ENCODE data around the gene TNK2.

Gene TNK2

DNA sequence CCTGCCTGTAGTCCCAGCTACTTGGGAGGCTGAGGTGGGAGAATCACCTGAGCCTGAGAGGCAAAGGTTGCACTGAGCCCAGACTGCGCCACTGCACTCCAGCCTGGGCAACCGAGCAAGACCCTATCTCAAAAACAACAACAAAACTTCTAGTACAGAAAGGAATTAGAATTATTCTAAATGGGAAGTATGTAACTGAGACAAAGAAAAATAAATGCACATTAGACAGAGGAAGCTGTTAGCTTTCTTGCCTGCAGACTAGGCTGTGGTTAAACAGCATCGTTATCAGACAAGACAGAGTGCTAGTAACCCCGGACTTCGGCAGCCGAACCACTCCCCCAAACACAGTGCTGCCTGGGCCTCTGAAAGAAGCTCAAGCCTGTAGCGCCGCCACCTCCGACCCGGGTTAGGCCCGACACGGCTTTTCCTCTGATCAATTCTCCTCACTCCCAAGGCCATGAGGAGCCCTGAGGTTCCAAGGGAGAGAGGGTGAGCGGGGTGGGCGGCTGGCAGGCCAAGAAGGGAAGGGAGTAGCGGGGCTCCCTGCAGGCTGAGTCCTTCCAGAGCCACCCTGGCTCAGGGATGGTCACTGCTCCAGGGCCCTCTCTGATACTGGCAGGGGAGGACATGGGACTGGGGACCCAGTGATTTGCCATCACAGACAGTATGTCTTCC lies 51.8 kb downstream of the TNK2 start:
- no peak overlapping the region for H3K4me3 ChIP-seq (ENCODE audit: low read depth, low read length)
- no peak for DNase-seq (ENCODE audit: low read depth)

DNA sequence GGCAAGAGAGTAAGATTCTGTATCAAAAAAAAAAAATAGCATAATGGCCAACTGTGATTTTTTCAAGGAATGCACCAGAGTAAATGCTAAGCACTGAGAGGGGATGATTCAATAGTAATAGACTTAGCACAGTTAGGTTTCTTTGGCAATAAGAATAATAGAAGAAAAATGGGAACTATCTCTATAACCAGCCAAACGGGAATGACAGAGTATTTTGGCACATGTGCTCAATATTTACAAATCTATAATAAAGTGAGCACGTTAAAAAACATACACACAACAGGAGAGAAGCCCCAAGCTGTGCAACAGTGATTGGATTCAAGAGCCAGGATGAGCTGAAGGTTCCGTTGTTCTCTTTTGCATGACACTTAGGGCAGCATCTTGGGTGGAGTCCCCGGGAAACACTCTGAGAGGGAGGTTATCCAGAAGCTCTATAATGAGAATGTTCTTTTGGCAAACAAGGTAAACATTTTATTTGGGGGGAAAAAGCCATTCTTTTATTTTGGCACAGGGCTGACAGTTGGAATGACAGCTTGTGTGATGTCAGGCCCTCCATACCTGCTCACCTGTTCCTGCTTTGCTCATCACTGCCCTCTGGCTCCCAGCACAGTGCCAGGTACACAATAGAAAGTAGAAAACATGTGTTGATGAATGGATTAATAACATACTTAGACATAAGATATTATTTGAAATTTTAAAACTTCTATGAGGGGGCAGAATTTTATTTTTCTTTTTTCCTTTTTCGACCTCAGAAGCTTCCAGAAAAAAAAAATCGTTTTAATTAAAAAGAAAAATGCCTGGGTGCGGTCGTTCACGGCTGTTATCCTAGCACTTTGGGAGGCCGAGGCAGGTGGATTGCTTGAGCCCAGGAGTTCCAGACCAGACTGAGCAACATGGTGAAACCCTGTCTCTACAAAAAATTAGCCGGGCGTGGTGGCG lies 52.6 kb downstream of the TNK2 start:
- no peak for DNase-seq (ENCODE audit: low read depth)
- no peak overlapping the region for H3K4me3 ChIP-seq (ENCODE audit: low read depth, low read length)

DNA sequence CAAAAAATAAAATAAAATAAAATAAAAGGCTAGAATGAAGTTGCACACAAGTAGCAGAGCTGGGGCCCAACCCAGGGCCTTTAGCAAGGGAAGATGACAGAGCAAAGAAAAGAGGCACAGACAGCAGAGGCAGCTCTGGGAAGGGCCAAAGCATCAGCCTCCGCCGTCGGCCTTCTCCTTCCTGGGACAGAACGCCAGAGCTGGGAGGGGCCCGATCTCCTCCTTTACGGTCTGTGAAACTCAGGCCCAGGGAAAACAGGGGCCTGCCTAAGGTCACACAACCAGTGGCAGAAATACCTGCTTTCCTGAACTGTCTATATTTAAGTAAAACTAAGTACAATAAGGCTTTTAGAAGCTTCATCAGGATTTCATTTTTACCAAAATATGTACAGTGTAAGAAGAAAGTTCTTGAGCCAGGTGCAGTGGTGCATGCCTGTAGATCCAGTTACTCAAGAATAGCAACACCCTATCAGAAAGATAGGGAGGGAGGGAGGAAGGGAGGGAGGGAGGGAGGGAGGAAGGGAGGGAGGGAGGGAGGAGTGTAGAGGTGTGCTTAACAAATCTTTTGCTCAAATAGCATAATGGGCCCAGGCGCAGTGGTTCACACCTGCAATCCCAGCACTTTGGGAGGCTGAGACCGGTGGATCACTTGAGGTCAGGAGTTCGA lies 53.6 kb downstream of the TNK2 start:
- no peak for DNase-seq (ENCODE audit: low read depth)

DNA sequence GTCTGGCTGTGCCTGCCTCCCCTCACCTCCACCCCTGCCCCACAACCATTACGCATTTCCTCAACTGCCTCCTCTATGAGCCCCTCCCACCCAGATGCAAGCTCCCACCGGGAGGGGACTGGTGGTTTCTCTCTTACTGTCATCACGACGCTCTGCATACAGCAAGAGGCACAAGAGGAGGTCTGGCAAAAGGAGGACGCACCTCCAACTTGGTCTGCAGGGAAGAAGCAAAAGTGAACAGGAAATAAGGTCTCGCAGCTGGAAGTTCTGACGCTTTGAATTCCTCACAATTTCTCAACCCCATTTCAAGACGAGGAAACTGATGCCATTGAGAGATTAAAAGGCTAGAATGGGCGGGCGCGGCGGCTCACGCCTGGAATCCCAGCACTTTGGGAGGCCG lies 54.4 kb downstream of the TNK2 start:
- no peak overlapping the region for H3K4me3 ChIP-seq (ENCODE audit: low read depth, low read length)
- no peak for DNase-seq (ENCODE audit: low read depth)

More for the DNA sequence above, 53.6 kb downstream of the TNK2 start:
- no peak overlapping the region for H3K4me3 ChIP-seq (ENCODE audit: low read depth, low read length)

DNA sequence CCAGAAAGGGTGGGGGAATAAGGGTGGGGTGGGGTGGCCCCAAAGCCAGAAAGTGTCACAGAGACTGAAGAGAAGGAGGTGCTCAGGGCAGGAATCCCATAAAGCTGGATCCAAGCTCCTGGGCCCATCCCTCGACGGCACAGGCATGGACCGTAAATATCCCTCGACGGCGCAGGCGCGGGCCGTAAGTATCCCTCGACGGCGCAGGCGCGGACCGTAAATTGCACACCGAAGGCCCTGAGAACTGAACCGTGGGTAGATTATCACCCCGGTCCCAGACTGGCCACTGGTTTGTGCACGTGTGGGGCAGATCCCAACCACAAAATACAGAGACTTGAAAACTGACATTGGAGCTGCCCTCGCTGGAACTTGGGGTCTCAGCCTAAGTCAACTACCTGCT lies 55.3 kb downstream of the TNK2 start:
- no peak overlapping the region for H3K4me3 ChIP-seq (ENCODE audit: low read depth, low read length)
- no peak for DNase-seq (ENCODE audit: low read depth)

DNA sequence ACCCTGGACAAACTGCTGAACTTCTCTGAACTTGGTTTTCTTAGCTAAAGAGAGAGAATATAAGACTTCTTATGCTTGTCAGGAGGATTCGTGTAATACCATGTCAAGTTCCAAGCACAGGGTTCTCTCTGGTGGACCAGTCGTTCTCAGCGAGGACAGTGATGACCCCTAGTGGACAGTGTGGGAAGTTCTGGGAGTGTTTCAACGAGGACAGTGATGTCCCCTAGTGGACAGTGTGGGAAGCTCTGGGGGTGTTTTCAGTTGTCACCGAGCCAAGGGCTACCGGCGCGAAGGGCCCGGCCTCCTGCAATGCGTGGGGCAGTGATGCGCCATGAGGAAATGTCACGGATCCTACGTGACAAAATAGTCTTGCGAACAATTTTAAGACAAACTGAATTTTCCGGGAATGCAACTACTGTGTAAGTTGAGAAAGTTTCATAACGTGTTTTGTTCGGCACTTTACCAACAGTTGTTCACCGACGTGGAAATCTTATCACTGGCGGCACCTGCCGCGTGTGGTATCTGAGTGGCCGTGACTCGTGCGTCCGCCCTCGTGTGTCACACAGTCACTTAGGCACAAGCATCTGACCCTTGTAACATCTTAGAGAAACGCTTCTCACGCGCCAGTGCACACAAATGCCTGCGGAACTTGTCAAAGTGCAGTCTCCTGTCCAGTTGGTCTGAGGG lies 57.4 kb downstream of the TNK2 start:
- peak; percentile 56 for DNase-seq (ENCODE audit: low read depth)
- no peak overlapping the region for H3K4me3 ChIP-seq (ENCODE audit: low read depth, low read length)

DNA sequence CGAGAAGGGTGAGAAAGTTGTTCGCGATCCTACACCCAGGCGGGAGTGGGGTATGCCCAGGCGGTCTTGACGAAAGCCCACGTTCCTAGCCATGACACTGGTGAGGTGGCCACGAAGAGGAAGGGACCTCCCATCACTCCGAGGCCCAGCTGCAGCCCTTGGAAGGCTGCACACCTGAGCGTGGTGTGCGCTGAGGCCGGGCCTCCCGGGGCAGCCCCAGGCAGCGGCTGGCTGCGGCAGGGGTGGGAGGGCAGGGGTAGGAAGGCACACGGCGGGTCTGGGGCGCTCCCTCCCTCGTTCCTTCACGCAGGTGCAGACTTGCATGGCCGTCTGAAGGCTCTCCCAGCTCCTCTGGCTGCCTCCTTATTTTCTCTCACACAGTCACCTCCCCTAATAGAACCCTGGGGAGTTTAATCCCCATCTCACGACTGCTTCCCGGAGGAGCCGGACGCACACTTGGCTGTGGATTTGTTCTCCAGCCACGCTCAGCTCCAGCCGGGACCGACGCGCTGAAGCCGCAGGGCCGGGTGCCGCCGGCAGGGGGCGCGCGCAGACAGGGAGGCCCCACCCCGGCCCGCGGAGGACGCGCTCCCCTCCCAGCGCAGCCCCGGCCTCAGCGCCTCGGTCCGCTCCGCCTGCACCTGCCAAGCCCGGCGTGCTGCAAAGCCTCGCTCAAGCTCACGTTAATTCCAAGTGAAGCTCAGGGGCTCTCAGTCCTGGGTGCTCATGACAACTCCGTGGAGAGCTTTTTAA lies 58.9 kb downstream of the TNK2 start:
- no peak for DNase-seq (ENCODE audit: low read depth)

DNA sequence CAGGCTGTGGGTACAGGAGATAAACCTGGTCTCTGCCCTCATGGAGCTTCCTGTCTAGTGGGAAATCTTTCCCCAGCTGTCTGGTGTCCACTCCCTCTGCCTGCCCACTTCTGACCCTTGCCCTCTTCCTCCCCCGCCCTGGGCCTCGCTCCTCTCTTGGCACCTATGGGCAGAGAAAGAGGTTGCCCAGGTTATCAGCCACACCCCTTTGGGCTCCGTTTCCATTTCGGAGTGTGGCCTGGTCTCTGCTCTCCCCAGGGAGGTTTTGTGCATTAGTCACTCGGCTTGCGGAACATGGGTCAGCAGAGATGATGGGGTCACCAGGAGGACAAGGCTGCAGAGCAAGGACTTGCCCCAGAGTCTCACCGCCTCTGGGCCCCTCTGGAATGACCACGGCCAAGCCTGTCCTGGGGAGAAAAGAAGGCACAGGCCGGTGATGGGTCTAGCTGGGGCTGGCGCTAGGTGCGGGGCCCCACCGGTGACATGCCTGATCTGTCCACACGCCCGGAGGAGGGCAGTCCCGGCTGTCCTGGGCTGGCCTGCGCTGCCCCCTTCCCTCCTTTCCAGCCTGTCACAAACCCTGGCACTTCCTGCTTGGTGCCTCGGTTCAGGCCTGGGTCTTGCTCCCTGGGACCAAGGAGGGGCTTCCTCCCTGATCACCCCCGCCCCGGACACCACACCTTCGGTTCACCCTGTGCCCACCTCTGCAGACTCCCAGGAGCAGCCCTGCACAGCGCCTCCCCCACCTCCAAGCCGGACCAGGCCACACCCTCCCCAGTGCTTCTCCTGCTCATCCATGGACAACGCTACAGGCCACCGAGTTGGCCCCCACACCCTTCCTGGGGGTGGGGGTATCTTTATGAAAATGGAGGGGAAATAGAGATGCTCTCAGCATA lies 61.0 kb downstream of the TNK2 start:
- DNase-seq (ENCODE audit: low read depth) = no peak
- no peak overlapping the region for H3K4me3 ChIP-seq (ENCODE audit: low read depth, low read length)

More for the DNA sequence above, 58.9 kb downstream of the TNK2 start:
- no peak overlapping the region for H3K4me3 ChIP-seq (ENCODE audit: low read depth, low read length)

DNA sequence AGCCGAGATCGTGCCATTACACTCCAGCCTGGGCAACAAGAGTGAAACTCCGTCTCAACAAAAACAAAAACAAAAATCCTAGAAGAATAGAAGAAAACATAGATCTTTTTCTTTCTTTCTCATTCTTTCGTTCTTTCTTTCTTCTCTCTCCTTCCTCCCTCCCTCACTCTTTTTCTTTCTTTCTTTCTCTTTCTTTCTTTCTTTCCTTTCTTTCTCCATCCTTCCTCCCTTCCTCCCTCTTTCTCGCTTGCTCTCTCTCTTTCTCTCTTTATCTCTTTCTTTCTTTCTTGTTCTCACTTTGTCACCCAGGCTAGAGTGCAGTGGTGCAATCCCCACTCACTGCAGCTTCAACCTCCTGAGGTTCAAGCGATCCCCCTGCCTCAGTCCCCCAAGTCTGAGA lies 62.9 kb downstream of the TNK2 start:
- DNase-seq (ENCODE audit: low read depth) = no peak
- no peak overlapping the region for H3K4me3 ChIP-seq (ENCODE audit: low read depth, low read length)

DNA sequence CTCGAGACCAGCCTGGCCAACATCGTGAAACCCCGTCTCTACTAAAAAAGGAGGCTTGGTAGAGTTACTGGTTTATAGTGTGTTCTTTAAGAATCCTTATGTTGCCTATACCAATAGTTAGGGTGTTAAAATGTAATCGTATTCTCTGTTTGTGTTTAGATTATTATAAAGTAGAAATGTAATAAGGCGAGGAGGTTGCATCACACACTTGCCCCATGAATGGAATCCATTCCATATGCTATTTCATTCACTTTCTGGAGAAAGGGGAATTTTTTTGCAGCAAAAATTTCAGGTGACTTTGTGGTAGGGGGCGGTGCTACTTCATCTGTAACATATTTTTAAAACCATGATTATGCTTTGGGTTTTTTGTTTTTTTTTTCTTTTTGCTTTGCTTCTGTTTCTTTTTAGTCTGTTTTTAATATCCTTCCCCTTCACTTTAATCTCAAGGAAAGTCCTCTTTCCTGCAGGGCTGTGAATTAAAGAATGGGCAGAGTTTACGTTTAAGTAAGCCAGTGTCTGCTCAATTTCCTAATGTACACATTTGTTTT lies 63.6 kb downstream of the TNK2 start:
- no peak overlapping the region for H3K4me3 ChIP-seq (ENCODE audit: low read depth, low read length)
- DNase-seq (ENCODE audit: low read depth) = no peak

DNA sequence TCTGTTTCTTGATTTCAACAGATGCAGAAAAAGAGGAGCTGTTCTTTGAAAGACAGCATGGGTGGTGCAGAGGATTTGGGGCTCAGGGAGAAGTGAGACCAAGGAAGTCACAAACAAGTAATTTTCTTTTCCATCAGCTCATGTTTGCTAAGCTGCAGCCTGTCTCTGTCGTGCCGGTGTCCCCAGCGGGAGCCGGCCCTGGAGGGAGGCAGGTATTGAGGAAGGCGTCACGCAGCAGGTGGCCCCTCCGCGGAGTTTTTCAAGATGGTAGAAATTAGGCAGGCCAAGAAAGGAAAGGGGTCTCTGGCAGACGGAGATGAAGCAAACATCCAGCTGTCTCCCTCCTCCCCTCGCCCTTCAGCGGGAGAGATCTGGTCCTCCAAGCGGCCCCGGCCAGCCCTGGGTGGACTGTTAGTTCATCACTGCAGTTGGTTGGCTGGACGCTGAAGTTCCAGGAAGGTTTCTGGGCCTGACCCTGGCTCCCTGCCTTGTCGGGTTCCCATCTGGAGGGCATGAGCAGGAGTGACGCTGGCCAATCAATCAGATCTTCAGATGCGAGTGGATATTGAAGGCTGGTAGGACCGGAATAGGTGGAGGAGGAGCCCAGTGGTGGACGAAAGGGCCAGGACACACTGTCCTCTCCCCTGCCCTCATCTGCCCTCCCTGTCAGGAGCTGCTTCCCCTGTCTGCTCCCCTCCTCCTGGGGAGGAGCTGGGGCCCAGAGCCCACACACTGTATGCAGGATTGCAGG lies 68.9 kb downstream of the TNK2 start:
- DNase-seq (ENCODE audit: low read depth) = no peak
- H3K4me3 ChIP-seq (ENCODE audit: low read depth, low read length) = no peak overlapping the region

DNA sequence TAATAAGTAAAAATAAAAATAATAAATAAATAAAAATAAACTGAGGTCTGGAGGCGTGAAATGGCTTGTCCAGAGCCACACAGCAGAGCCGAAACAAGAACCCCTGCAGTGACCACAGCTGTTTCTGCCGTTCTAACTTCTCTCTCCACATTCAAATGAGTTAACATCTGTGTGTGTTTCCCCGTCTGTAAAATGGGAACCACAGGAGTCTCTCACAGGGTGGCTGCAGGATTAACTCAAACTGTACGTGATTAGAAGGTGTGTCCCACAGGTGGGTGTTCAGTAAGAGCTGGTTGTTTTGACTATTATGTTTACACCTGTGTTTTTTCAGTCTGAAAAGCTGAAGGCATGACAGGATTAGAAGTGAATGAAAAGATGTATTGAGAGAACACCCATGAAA lies 69.6 kb downstream of the TNK2 start:
- DNase-seq (ENCODE audit: low read depth) = no peak
- no peak overlapping the region for H3K4me3 ChIP-seq (ENCODE audit: low read depth, low read length)

DNA sequence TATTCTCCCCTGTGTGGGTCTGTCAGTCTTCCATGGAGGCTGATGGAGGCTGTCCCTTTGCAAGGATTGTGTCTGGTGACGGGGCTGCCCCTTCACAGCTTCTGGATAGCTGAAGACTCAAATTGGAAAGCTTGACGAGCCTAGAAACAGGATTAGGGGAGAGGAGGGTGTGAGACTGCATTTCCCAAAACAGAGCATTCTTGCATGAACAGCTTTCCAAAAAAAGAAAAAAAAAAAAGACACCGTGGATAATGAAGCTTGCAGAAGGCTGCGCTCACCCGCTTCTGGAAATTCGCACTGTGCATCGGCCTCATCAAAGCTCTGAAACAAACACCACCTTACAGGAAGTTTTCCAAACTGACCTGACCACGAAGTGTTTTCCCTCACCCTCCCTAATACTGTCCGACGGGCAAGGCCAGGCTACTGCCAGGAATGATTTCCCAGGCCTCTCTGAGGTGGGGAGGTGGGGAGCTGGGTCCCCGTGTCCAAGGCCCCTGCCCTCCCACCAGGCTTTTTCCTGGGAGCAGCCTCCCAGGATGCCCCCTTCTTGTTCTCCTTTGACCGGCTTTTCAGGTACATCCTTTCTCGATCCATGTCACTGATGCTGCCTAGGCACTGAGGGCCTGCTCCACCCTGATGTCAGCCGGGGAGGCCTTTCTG lies 71.7 kb downstream of the TNK2 start:
- DNase-seq (ENCODE audit: low read depth) = no peak
- no peak overlapping the region for H3K4me3 ChIP-seq (ENCODE audit: low read depth, low read length)

DNA sequence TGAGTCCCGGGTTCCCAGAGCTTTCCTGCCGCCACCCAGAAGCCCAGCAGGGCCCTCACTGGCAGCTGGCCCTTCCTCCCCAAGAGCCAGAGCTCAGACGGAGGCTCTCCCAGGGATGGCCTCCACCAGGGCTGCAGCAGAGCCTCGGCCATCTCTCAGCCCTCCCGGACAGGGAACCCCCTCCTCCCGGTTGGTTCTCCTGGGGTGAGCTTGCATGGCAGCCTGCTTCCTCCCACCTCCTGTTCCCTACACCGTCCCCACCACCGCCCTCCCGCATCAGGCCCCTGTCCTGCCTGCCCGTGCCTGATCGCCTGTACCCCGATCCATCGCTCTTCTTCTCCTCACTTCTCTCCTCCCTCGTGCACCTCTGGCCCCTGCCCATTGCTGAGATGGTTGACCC lies 72.6 kb downstream of the TNK2 start:
- no peak for DNase-seq (ENCODE audit: low read depth)
- H3K4me3 ChIP-seq (ENCODE audit: low read depth, low read length) = no peak overlapping the region

DNA sequence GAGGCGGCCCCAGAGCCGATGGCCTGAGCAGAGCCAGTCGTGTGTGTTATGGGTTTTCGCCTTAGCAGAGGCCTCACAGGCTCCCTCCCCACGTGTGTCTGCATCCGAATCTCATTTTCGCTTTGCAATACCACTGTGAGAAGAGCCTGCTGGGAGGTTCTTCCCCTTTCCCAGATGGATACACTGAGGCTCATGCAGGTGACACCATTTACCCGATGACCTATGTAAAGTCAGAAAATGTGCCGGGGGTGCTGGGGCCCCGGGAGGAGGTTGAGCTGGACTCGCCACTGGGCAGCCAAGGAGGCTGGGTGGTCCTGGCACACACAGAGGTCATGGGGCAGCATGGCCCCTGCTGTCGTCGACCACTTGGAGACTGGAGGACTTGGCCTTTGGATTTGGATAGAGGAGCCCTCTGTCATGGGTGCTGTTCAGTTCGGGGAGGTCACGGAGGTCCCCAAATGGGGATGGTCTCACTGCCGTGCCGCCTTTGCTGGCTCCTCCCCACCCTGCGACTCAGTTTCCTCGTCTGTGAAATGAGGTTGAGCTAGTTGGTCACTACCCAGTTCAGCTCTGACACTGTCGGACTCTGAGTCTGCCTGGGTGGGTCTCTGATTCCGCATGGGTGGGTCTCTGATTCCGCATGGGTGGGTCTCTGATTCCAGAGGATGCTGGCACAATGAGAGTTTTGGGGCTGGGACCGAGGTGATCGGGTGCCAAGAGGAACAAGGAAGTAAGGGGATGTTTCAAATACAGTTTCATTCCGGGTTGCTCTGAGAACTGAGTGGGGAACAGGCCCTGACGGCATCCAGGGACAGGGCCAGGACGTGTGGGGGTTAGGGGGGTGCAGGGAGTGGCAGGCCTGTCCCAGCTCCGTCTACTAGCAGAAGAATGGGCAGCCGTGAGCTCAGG lies 73.4 kb downstream of the TNK2 start:
- DNase-seq (ENCODE audit: low read depth) = no peak
- no peak overlapping the region for H3K4me3 ChIP-seq (ENCODE audit: low read depth, low read length)

DNA sequence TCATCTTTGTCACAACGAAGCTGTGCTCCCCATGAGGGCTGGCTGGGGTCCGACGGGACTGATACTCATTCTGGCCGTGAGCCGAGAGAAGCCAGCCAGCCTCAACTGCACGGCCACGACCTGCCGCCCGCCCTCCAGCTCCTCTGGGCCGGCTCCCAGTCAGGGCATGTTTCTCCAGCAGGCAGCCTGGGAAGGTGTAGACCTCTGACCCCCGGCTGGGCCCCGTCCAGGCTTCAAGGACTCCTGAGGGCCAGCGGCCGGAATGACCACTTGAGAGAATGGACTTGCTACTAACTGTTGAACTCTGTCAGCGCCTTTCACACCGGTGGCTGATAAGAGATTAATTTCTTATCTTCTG lies 78.5 kb downstream of the TNK2 start:
- no peak overlapping the region for H3K4me3 ChIP-seq (ENCODE audit: low read depth, low read length)
- DNase-seq (ENCODE audit: low read depth) = no peak

Data from skeletal muscle cell (primary cell).